Gastrocnemius medialis (tissue), 4 donors: ENCODE measurements around the gene AACS.

Source experiments
- POLR2A ChIP-seq, 2 donors: fragments of 450-650 bp; IDR thresholded peaks; one replicate each; pipeline ENCODE4 v1.6.1; 2017; ENCODE audit warnings: antibody characterized with exemption in 2 of 2, mild to moderate bottlenecking in 2 of 2, moderate library complexity in 2 of 2
- TF ChIP-seq, protein P1 (sequence below), 5 experiments: fragments of 450-650 bp in 3 of 5; fragments of 200-600 bp in 2 of 5; sonication (generic) in 2 of 5; IDR thresholded peaks in 4 of 5; conservative IDR thresholded peaks in 1 of 5; 1 replicate in 4 of 5; 2 replicates in 1 of 5; pipeline ENCODE4 v1.5.1; 2016 to 2019; ENCODE audit warnings: antibody characterized with exemption in 5 of 5, mild to moderate bottlenecking in 3 of 5, moderate library complexity in 3 of 5

- TF ChIP-seq, protein P1, sequence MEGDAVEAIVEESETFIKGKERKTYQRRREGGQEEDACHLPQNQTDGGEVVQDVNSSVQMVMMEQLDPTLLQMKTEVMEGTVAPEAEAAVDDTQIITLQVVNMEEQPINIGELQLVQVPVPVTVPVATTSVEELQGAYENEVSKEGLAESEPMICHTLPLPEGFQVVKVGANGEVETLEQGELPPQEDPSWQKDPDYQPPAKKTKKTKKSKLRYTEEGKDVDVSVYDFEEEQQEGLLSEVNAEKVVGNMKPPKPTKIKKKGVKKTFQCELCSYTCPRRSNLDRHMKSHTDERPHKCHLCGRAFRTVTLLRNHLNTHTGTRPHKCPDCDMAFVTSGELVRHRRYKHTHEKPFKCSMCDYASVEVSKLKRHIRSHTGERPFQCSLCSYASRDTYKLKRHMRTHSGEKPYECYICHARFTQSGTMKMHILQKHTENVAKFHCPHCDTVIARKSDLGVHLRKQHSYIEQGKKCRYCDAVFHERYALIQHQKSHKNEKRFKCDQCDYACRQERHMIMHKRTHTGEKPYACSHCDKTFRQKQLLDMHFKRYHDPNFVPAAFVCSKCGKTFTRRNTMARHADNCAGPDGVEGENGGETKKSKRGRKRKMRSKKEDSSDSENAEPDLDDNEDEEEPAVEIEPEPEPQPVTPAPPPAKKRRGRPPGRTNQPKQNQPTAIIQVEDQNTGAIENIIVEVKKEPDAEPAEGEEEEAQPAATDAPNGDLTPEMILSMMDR (IDR thresholded peaks at IDR 0.05 in 4 of 5, conservative IDR thresholded peaks at IDR 0.05 in 1 of 5): no peak
- TF ChIP-seq POLR2A (IDR thresholded peaks at IDR 0.05): no peak
Observed at GRCh38 chr12:125061229-125061628, 4.0 kb upstream of the AACS start.
